K562 (cell line): ENCODE data around the gene DTNB. TPM values are rescaled to one million over a fixed set of nuclear protein-coding genes. Genes with fewer than 3 reads are reported as not detected.

ENCODE experiments used
- ATAC-seq: fragments of 200-7000 bp; cut with Tn5 transposase; 3 replicates; pipeline ENCODE4 v1.9.1; 2020; ENCODE audit warnings: moderate library complexity
- BruUV-seq: library from RNA; stranded (reverse); fragments of 400-500 nt; replicated peaks from 2 replicates; lab custom pipeline; 2021; lab: Mats Ljungman, UMichigan
- CTCF ChIA-PET: fragments of 300-600 bp; formaldehyde crosslinking; extraction: SDS; loops from one replicate; lab custom pipeline; 2021; ENCODE audit warnings: low intra/inter-chr PET ratio; lab: Yijun Ruan, JAX
- POLR2A ChIA-PET: fragments of 300-600, 350-650 bp; sonication (Branson Sonifier 250); formaldehyde crosslinking; extraction: SDS; loops from one replicate; lab custom pipeline; 2021; ENCODE audit warnings: antibody characterized with exemption, inconsistent platforms; lab: Yijun Ruan, JAX
- DNase-seq, 4 experiments: peaks; one replicate each; pipeline versions ENCODE4 v3.0.0 to v3.0.0-alpha.2; 2011 to 2018; ENCODE audit warnings: low spot score in 3 of 4, mixed read lengths in 3 of 4; ENCODE audit errors: extremely low read depth in 1 of 4
- FAIRE-seq: peaks from 2 replicates; lab custom pipeline; 2011; peaks lifted over from hg19 to GRCh38; lab: Jason Lieb, UNC
- H2AFZ ChIP-seq: 2 replicates; pipeline ENCODE4 v1.6.0; 2011; ENCODE audit warnings: low read depth, low read length, control low read depth, inconsistent platforms
- H3K27ac ChIP-seq: fragments of 200-600 bp; 3 replicates; pipeline ENCODE4 v1.8.0; 2011; ENCODE audit warnings: low read depth, mild to moderate bottlenecking, control low read depth, inconsistent platforms, low read length, moderate library complexity, mixed read lengths; ENCODE audit errors: extremely low read depth
- H3K27me3 ChIP-seq, 2 experiments: fragments of 300-600 bp in 1 of 2; 2 replicates in 1 of 2; 3 replicates in 1 of 2; pipeline versions ENCODE4 v1.6.0 to v1.8.0; 2011; ENCODE audit warnings: inconsistent platforms in 2 of 2, low read length in 2 of 2, mild to moderate bottlenecking in 1 of 2, mixed read lengths in 1 of 2, moderate library complexity in 1 of 2; ENCODE audit not compliant: control insufficient read depth in 2 of 2, insufficient read depth in 2 of 2
- H3K36me3 ChIP-seq: fragments of 300-600 bp; 3 replicates; pipeline ENCODE4 v1.8.0; 2011; ENCODE audit warnings: mild to moderate bottlenecking, low read length, inconsistent platforms; ENCODE audit not compliant: control insufficient read depth, insufficient read depth
- H3K4me1 ChIP-seq, 2 experiments: fragments of 200-600 bp in 1 of 2; replicated peaks in 1 of 2; 2 replicates in 1 of 2; 3 replicates in 1 of 2; pipeline versions ENCODE4 v1.5.1 to v1.8.0; 2011; ENCODE audit warnings: inconsistent platforms in 2 of 2, low read length in 2 of 2, mild to moderate bottlenecking in 1 of 2, mixed read lengths in 1 of 2, moderate library complexity in 1 of 2; ENCODE audit not compliant: control insufficient read depth in 2 of 2, insufficient read depth in 2 of 2
- H3K4me2 ChIP-seq: 2 replicates; pipeline ENCODE4 v1.6.1; 2011; ENCODE audit warnings: low read length, control low read depth, inconsistent platforms, mixed read lengths; ENCODE audit not compliant: insufficient read depth
- H3K4me3 ChIP-seq: fragments of 200-600 bp; sonication (generic), shearing (Covaris generic); 2 replicates; pipeline ENCODE4 v1.5.1; 2016; ENCODE audit warnings: control low read depth, inconsistent platforms
- H3K79me2 ChIP-seq: fragments of 200-600 bp; 3 replicates; pipeline ENCODE4 v1.8.0; 2011; ENCODE audit warnings: low read length, inconsistent platforms; ENCODE audit not compliant: control insufficient read depth, insufficient read depth
- H3K9ac ChIP-seq, 2 experiments: 2 replicates each; pipeline versions ENCODE4 v1.6.0 to v1.6.1; 2011; ENCODE audit warnings: low read depth in 2 of 2, low read length in 2 of 2, control low read depth in 1 of 2, inconsistent platforms in 1 of 2, mild to moderate bottlenecking in 1 of 2, mixed read lengths in 1 of 2; ENCODE audit not compliant: insufficient read depth in 1 of 2
- H3K9me1 ChIP-seq: one replicate; pipeline ENCODE4 v1.6.0; 2011; ENCODE audit warnings: inconsistent platforms, mild to moderate bottlenecking, low read length, moderate library complexity; ENCODE audit not compliant: control insufficient read depth, insufficient read depth
- H3K9me3 ChIP-seq: replicated peaks from 2 replicates; pipeline ENCODE4 v1.5.1; 2011; ENCODE audit warnings: low read depth, low read length, inconsistent platforms; ENCODE audit not compliant: control insufficient read depth, insufficient read depth
- H4K20me1 ChIP-seq: replicated peaks from 2 replicates; pipeline ENCODE4 v1.6.1; 2011; ENCODE audit warnings: low read length, inconsistent platforms, mixed read lengths; ENCODE audit not compliant: control insufficient read depth, insufficient read depth
- CBX5 ChIP-seq: IDR thresholded peaks from 2 replicates; pipeline ENCODE4 v1.6.1; 2014; ENCODE audit warnings: low read depth, borderline replicate concordance
- CCAR2 ChIP-seq: fragments of 200-400 bp; formaldehyde crosslinking; IDR thresholded peaks from 2 replicates; pipeline ENCODE4 v1.6.1; 2017; ENCODE audit warnings: mild to moderate bottlenecking, low read depth, low read length
- E2F6 ChIP-seq, 2 experiments: IDR thresholded peaks; 2 replicates each; pipeline ENCODE4 v1.6.1; 2011; ENCODE audit warnings: borderline replicate concordance in 1 of 2, control low read depth in 1 of 2, low read depth in 1 of 2, low read length in 1 of 2, mild to moderate bottlenecking in 1 of 2, mixed read lengths in 1 of 2, moderate library complexity in 1 of 2; ENCODE audit not compliant: insufficient read depth in 1 of 2, insufficient read length in 1 of 2, poor library complexity in 1 of 2, severe bottlenecking in 1 of 2; ENCODE audit errors: extremely low read depth in 1 of 2
- NEUROD1 ChIP-seq: fragments of 150-350 bp; IDR thresholded peaks from 2 replicates; pipeline ENCODE4 v1.6.1; 2014; ENCODE audit warnings: borderline replicate concordance, low read length, low read depth; ENCODE audit not compliant: partially characterized antibody
- NFE2L1 ChIP-seq: fragments of 450-650 bp; IDR thresholded peaks from 2 replicates; pipeline ENCODE4 v1.6.1; 2016; ENCODE audit warnings: missing genetic modification characterization, low read depth, mild to moderate bottlenecking, missing compliant biosample characterization, moderate library complexity, borderline replicate concordance
- PPARD ChIP-seq: fragments of 250-450 bp; sonication (Bioruptor Pico); IDR thresholded peaks from 2 replicates; pipeline ENCODE4 v1.8.0; 2022; ENCODE audit warnings: inconsistent platforms, mild to moderate bottlenecking, moderate library complexity
- SREBF1 ChIP-seq: fragments of 150-350 bp; IDR thresholded peaks from 2 replicates; pipeline ENCODE4 v1.6.1; 2014; ENCODE audit warnings: antibody characterized with exemption, low read depth, low read length, borderline replicate concordance
- SRSF3 ChIP-seq: fragments of 200-400 bp; formaldehyde crosslinking; IDR thresholded peaks from 2 replicates; pipeline ENCODE4 v1.6.1; 2016; ENCODE audit warnings: mild to moderate bottlenecking, low read length, moderate library complexity; ENCODE audit not compliant: insufficient read depth
- TCF7L2 ChIP-seq: fragments of 150-350 bp; IDR thresholded peaks from 2 replicates; pipeline ENCODE4 v1.6.1; 2016; ENCODE audit warnings: low read depth, mild to moderate bottlenecking, low read length, moderate library complexity
- TOE1 ChIP-seq, 2 experiments: fragments of 450-650 bp in 1 of 2; sonication (generic) in 1 of 2; formaldehyde crosslinking in 1 of 2; IDR thresholded peaks; 2 replicates each; pipeline versions ENCODE4 v1.7.1 to v1.8.0; 2016 to 2022; ENCODE audit warnings: borderline replicate concordance in 2 of 2, mild to moderate bottlenecking in 2 of 2, antibody characterized with exemption in 1 of 2, inconsistent platforms in 1 of 2, low read depth in 1 of 2, missing genetic modification reagents in 1 of 2, moderate library complexity in 1 of 2
- XRCC3 ChIP-seq: fragments of 450-650 bp; IDR thresholded peaks from 2 replicates; pipeline ENCODE4 v1.6.1; 2017; ENCODE audit warnings: mild to moderate bottlenecking, moderate library complexity
- ZNF12 ChIP-seq: sonication (generic); formaldehyde crosslinking; IDR thresholded peaks from 2 replicates; pipeline ENCODE4 v1.4.0; 2020; ENCODE audit warnings: mild to moderate bottlenecking, missing genetic modification reagents
- WGBS: fragments of 100-300 bp; shearing (Covaris generic); methylation state at CpG from one replicate; pipeline ENCODE4 v1.1.6; 2016; ENCODE audit warnings: low coverage, mixed read lengths; ENCODE audit not compliant: insufficient coverage; ENCODE audit errors: missing lambda C conversion rate; 5-methylcytosine and 5-hydroxymethylcytosine counted together
- in situ Hi-C: fragments of 300-500 bp; cut with MboI; formaldehyde crosslinking; loops from 4 replicates; pipeline ENCODE4 v1.15.0; 2018; ENCODE audit warnings: inconsistent platforms, mixed read lengths
- intact Hi-C: fragments of 100-400 bp; cut with micrococcal nuclease; formaldehyde crosslinking; loops from 2 replicates; pipeline ENCODE4 v1.14.2; 2022
- polyA plus RNA-seq, 8 experiments: library from polyadenylated mRNA; depleted of rRNA in 4 of 8; stranded (reverse) in 5 of 8; unstranded in 3 of 8; fragments of >200 nt; fragmentation: Nextera tagmentation in 2 of 8; fragmentation: Illumina TruSeq in 1 of 8; extraction: Ambion mirVana in 2 of 8; extraction: Trizol in 1 of 8; gene quantifications; 2 replicates each; pipeline versions ENCODE4 v1.2.1 to v1.2.3, GENCODE V29; 2011 to 2014; ENCODE audit warnings: inconsistent platforms in 1 of 8, missing spikeins in 1 of 8
- total RNA-seq, 7 experiments: library from RNA; depleted of rRNA in 6 of 7; stranded (reverse); fragments of >200 nt in 6 of 7; fragmentation: Illumina TruSeq in 2 of 7; extraction: Trizol in 2 of 7; gene quantifications; 2 replicates each; pipeline versions ENCODE4 v1.2.1 to v1.2.3, GENCODE V29; 2011 to 2021; ENCODE audit warnings: low replicate concordance in 1 of 7
- TF ChIP-seq, protein P1 (sequence below), 3 experiments: IDR thresholded peaks in 2 of 3; conservative IDR thresholded peaks in 1 of 3; 2 replicates each; pipeline ENCODE4 v1.5.1; 2011 to 2012; ENCODE audit warnings: low read length in 3 of 3, mild to moderate bottlenecking in 3 of 3, control low read depth in 2 of 3, improper control_type of control experiment in 1 of 3, inconsistent platforms in 1 of 3, low read depth in 1 of 3, mixed read lengths in 1 of 3, moderate library complexity in 1 of 3; ENCODE audit not compliant: insufficient read depth in 2 of 3

The DTNB gene
- total and polyA plus RNA-seq, 9 of the 15 experiments (the other 6 are each of a cell fraction or from before 2014, with no cell fraction given): 0.18 to 2.0 (median 0.77) TPM; not detected in 2

GRCh38 chr2:25512707-25513106 lies 160.7 kb downstream of the DTNB start:
- FAIRE-seq: no peak
- no TSS peak for BruUV-seq

More at GRCh38 chr2:25512707-25513106, 160.7 kb downstream of the DTNB start:
- Histone ChIP-seq H4K20me1 (no peaks in the 10 kb centered on the region), H3K27ac (no peak overlapping the region), H3K9me1 (no peaks in the 10 kb centered on the region), H2AFZ (no peak overlapping the region), H3K4me2 (no peak overlapping the region), H3K9me3 (no peaks in the 10 kb centered on the region), H3K4me1 (no peaks in the 10 kb centered on the region), H3K36me3 (no peaks in the 10 kb centered on the region)
- WGBS: 2% methylated on average over 3 of the region's 3 CpGs
- POLR2A ChIA-PET: interaction anchor here (1.0 kb wide), 1 partner anchor 12 kb away, joined by 4 read pairs; no protein-coding TSS in a partner anchor
- TF ChIP-seq TOE1 (IDR thresholded peaks at IDR 0.05; ENCODE audit: borderline replicate concordance) (no peak), TOE1 (CRISPR knock-in tag; IDR thresholded peaks at IDR 0.05; ENCODE audit: borderline replicate concordance, low read depth) (no peak), ZNF12 (no peak), NFE2L1 (no peak), PPARD (CRISPR knock-in tag) (no peak), NEUROD1 (no peak), SRSF3 (no peak), CBX5 (no peak), TCF7L2 (no peak), CCAR2 (no peak), XRCC3 (no peak), SREBF1 (no peak), E2F6 (IDR thresholded peaks at IDR 0.05; ENCODE audit: borderline replicate concordance in 1 of 2, extremely low read depth in 1 of 2, insufficient read depth in 1 of 2, insufficient read length in 1 of 2, low read depth in 1 of 2, low read length in 1 of 2, poor library complexity in 1 of 2, severe bottlenecking in 1 of 2) (no peak)
- TF ChIP-seq, protein P1, sequence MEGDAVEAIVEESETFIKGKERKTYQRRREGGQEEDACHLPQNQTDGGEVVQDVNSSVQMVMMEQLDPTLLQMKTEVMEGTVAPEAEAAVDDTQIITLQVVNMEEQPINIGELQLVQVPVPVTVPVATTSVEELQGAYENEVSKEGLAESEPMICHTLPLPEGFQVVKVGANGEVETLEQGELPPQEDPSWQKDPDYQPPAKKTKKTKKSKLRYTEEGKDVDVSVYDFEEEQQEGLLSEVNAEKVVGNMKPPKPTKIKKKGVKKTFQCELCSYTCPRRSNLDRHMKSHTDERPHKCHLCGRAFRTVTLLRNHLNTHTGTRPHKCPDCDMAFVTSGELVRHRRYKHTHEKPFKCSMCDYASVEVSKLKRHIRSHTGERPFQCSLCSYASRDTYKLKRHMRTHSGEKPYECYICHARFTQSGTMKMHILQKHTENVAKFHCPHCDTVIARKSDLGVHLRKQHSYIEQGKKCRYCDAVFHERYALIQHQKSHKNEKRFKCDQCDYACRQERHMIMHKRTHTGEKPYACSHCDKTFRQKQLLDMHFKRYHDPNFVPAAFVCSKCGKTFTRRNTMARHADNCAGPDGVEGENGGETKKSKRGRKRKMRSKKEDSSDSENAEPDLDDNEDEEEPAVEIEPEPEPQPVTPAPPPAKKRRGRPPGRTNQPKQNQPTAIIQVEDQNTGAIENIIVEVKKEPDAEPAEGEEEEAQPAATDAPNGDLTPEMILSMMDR (IDR thresholded peaks at IDR 0.05 in 2 of 3, conservative IDR thresholded peaks at IDR 0.05 in 1 of 3; ENCODE audit: insufficient read depth in 2 of 3, low read depth in 1 of 3, low read length in 3 of 3): no peak
- TF ChIP-seq, all 486 proteins: peak for 0
- in situ Hi-C loops: no loop called here
- Histone ChIP-seq H3K9ac (no peak overlapping the region), H3K4me3 (no peak overlapping the region), H3K27me3 (peaks cover 4 to 11% of the 10 kb centered on the region in 2 experiments; a peak in 3 of 5 replicates), H3K79me2 (no peaks in the 10 kb centered on the region)
- ATAC-seq (no peak), DNase-seq (no peak)
- intact Hi-C loops: no loop called here
- CTCF ChIA-PET: no interaction called here
